Germinal center (tissue), 1 donor: ENCODE measurements around the gene FN3KRP.
A peak's percentile ranks its signal among the peaks of the same experiment; 100 is the strongest.
"Not testable (repeated sequence)": the region's sequence is repeated elsewhere in the genome, so short reads cannot be mapped to it uniquely, and the experiment has no call there.

Experiments
- DNase-seq: peaks from one replicate; pipeline ENCODE4 v3.0.0; 2012; ENCODE audit warnings: mixed read lengths, low spot score

The FN3KRP gene

GRCh38 chr17:82744736-82745135 is 28.2 kb downstream of the FN3KRP start:
- DNase-seq: not testable (repeated sequence)

- DNase-seq: no peak
Measured at GRCh38 chr17:82745524-82745923, 29.0 kb downstream of the FN3KRP start.

- no peak for DNase-seq
Measured at GRCh38 chr17:82748756-82749155, 32.2 kb downstream of the FN3KRP start.

GRCh38 chr17:82750241-82750908 is 33.9 kb downstream of the FN3KRP start:
- no peak for DNase-seq

- no peak for DNase-seq
Measured at GRCh38 chr17:82751171-82751570, 34.7 kb downstream of the FN3KRP start.

- peak; percentile 98 for DNase-seq
Measured at GRCh38 chr17:82751571-82752370, 35.3 kb downstream of the FN3KRP start, which contains the start of gene TBCD. TBCD (plus strand) TSS chr17:82752065; CDS start chr17:82752194, 129 bp downstream.

GRCh38 chr17:82752371-82753200 is 36.1 kb downstream of the FN3KRP start:
- peak; percentile 50 for DNase-seq

- DNase-seq: no peak
Measured at GRCh38 chr17:82753201-82753464, 36.6 kb downstream of the FN3KRP start.

GRCh38 chr17:82754297-82755208 is 38.0 kb downstream of the FN3KRP start:
- DNase-seq: no peak

- no peak for DNase-seq
Measured at GRCh38 chr17:82756166-82756565, 39.7 kb downstream of the FN3KRP start.

GRCh38 chr17:82765371-82765770 is 48.9 kb downstream of the FN3KRP start:
- DNase-seq: no peak

- DNase-seq: no peak
Measured at GRCh38 chr17:82767041-82767754, 50.7 kb downstream of the FN3KRP start.

GRCh38 chr17:82769041-82769440 is 52.5 kb downstream of the FN3KRP start:
- DNase-seq: no peak

- no peak for DNase-seq
Measured at GRCh38 chr17:82772026-82772425, 55.5 kb downstream of the FN3KRP start.

- not testable (repeated sequence) for DNase-seq
Measured at GRCh38 chr17:82774456-82774855, 58.0 kb downstream of the FN3KRP start.

GRCh38 chr17:82775001-82775823 is 58.7 kb downstream of the FN3KRP start:
- DNase-seq: peak; percentile 73

GRCh38 chr17:82776454-82776853 is 59.9 kb downstream of the FN3KRP start:
- no peak for DNase-seq
